Activated T-helper 9 cell treated with anti-CD3 and anti-CD28 coated beads, Interleukin-2, amount 50 U/mL, for 16 hours (primary cell): Measurements from ENCODE around the gene PTGER1.
A peak's percentile ranks its signal among the peaks of the same experiment; 100 is the strongest.
"Not testable (repeated sequence)": the region's sequence is repeated elsewhere in the genome, so short reads cannot be mapped to it uniquely, and the experiment has no call there.

Experiments used
- DNase-seq: peaks from one replicate; pipeline ENCODE4 v3.0.0-alpha.2; 2020; ENCODE audit warnings: low read depth

PTGER1 gene

GRCh38 chr19:14473978-14474578 lies 1.1 kb downstream of the PTGER1 start:
- no peak for DNase-seq

DNA sequence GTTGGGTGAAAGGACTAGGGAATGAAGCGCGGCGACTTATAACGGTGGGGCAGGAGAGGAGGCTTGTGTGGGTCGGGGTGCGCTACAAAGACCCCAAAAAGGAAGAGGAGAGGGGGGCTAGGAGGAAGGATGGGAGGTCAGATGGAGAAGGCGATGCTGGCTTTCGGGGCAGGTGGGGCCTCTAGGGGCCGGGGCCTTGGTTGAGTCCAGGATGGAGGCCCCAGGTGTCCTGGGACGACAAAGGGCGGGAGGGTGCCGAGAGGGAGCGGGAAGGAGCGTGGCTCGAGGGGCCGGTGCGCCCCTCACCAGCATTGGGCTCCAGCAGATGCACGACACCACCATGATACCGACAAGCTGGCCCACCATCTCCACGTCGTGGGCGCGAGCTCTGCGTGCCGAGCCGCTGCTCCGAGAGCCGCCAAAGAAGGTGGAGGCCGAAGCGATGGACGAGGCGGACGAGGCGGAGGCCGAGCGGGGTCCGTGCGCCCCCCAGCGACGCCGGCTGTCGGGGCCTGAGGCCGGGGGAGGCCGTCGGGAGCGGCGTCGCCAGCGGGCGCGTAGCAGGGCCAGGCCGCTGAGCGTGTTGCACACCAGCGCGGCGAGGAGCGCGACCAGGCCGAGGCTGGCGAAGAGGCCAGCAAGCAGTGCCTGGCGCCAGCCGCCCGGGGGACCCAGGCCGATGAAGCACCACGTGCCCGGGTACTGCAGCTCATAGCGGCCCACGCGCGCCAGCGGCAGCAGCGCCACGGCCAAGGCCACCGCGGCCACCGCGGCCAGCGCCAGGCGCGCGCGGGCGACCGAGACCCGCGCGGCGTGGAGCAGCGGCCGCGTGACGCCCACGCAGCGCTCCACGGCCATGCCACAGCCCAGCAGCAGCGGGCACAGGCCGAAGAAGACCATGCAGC lies 1.8 kb downstream of the PTGER1 start:
- DNase-seq, result no peak

DNA sequence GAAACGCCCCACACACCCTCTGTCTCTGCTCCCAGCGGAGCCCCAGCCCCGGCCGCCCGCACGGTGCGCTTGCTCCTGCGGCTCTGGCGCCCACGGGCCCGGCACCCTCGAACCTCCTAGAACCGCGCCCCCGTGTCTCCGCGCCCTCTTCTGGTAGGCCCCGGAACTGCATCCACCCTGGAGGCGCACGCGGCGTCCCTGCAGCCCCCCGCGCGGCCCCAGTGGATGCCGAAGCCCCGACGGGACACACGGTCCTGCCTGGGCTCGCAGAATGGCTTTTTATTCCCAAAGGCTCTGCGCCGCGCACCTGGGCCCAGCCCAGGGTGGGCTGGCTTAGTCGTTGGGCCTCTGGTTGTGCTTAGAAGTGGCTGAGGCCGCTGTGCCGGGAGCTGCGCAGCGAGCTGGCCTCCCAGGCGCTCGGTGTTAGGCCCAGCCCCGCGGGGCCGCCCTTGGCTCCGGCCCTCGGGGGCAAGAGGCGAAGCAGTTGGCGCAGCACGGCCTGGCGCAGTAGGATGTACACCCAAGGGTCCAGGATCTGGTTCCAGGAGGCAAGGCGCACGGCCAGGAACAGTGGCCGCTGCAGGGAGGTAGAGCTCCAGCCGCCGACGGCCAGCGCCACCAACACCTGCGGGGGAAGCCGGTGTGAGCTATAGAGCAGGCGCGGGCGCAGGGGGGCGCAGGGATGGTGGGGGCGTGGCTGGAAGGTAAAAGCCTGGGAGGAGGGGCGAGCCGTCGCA lies 2.8 kb downstream of the PTGER1 start:
- peak; percentile 80 for DNase-seq

GRCh38 chr19:14471436-14472187 lies 3.5 kb downstream of the PTGER1 start:
- DNase-seq, result no peak

GRCh38 chr19:14470031-14470876 lies 4.9 kb downstream of the PTGER1 start:
- no peak for DNase-seq

DNA sequence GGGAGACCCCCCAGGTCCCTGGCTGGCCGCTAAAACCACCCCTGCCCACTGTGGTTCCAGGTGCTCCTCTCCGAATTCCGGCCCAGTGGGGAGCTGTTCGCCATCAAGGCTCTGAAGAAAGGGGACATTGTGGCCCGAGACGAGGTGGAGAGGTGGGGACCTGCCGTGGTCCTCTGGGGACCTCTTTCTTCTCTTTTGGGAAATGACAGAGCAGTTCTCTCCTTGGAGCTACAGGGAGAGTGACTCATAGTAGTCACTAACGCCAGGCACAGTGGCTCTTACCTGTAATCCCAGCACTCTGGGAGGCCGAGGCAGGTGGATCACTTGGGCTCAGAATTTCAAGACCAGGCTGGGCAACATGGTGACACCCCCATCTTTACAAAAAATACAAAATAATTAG lies 7.3 kb downstream of the PTGER1 start:
- no peak for DNase-seq

DNA sequence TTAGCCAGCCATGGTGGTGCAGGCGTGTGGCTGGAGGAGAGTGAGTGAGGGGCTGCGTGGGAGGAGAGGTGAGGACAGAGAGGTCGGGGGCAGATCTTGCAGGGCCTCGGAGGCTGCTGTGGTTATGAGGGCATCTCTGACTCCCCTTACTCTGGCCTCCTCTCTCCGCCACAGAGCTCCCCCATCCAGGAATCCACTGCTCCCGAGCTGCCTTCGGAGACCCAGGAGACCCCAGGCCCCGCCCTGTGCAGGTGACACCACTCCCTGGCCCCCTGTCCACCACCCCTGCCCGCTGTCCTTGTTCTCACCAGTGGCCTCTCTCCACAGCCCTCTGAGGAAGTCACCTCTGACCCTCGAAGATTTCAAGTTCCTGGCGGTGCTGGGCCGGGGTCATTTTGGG lies 7.8 kb downstream of the PTGER1 start:
- no peak for DNase-seq

- DNase-seq, result no peak
These were observed 11.4 kb downstream of the PTGER1 start for GRCh38 chr19:14463747-14464146.

DNA sequence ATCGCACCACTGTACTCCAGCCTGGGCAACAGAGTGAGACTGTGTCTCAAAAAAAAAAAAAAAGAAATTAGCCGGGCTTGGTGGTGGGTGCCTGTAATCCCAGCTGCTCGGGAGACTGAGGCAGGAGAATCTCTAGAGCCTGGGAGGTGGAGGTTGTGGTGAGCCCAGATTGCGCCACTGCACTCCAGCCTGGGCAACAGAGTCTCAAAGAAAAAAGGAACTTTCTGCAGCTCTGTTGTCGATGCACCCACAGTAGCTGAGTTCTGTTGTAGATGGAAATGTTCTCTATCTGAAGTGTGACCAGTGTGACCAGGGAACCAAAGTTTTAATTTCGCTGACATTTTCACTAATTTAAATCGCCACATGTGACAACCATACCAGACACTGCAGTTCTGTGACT lies 12.8 kb downstream of the PTGER1 start:
- not testable (repeated sequence) for DNase-seq

DNA sequence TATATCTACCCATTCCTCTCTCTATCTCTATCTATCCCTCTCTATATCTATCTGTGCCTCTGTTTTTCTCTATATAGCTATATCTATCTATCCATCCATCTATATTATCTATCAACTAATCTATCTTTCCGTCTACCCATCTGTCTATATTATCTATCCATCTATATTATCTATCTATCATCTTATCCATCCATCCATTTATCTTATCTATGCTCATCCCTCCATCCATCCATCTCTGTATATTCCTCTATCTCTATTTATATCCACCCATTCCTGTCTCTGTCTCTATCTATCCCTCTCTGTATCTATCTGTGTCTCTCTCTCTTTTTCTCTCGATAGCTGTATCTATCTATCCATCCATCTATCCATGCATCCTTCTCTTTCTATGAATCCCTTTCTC lies 14.2 kb downstream of the PTGER1 start:
- no peak for DNase-seq

- no peak for DNase-seq
These were observed 15.5 kb downstream of the PTGER1 start for GRCh38 chr19:14459703-14460102.

GRCh38 chr19:14452303-14452702 lies 22.9 kb downstream of the PTGER1 start:
- DNase-seq, result not testable (repeated sequence)

- DNase-seq, result no peak
These were observed 24.3 kb downstream of the PTGER1 start for GRCh38 chr19:14450876-14451275.

- peak; percentile 28 for DNase-seq
These were observed 24.8 kb downstream of the PTGER1 start for GRCh38 chr19:14450168-14450874.

DNA sequence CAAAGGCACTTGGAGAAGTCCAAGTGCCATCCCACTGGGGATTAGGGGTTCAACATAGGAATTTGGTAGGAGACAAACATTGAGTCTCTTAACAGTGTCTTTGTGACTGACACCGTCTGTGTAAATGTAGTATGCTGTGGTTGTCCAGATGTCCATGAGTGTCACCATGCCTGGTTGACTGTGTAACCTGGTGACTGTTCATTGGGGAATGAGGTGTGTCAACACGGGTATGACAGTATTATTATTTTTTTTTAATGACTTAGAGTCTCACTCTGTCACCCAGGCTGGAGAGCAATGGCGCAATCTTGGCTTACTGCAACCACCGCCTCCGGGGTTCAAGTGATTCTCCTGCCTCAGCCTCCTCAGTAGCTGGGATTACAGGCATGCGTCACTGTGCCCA lies 25.8 kb downstream of the PTGER1 start:
- no peak for DNase-seq

GRCh38 chr19:14446336-14447036 lies 28.7 kb downstream of the PTGER1 start:
- no peak for DNase-seq

- no peak for DNase-seq
These were observed 31.4 kb downstream of the PTGER1 start for GRCh38 chr19:14443632-14444216.

- DNase-seq, result no peak
These were observed 32.1 kb downstream of the PTGER1 start for GRCh38 chr19:14442891-14443631.
